Endodermal cell (in vitro differentiated cells): Measurements from ENCODE around the gene PHF2. TPM values are rescaled to one million over a fixed set of nuclear protein-coding genes. Genes with fewer than 3 reads are reported as not detected.
A peak's percentile ranks its signal among the peaks of the same experiment; 100 is the strongest.

ENCODE experiments used
- DNase-seq: peaks from one replicate; pipeline ENCODE4 v3.0.0-alpha.2; 2017
- H3K27ac ChIP-seq: 2 replicates; pipeline ENCODE4 v1.5.1; 2013; ENCODE audit warnings: mild to moderate bottlenecking, low read depth, low read length, moderate library complexity
- H3K27me3 ChIP-seq: 2 replicates; pipeline ENCODE4 v1.6.1; 2013; ENCODE audit warnings: mild to moderate bottlenecking, low read length, moderate library complexity; ENCODE audit not compliant: insufficient read depth, control insufficient read depth, poor library complexity, severe bottlenecking
- H3K36me3 ChIP-seq: 2 replicates; pipeline ENCODE4 v1.7.0; 2013; ENCODE audit warnings: mild to moderate bottlenecking, low read length, moderate library complexity; ENCODE audit not compliant: control insufficient read depth, insufficient read depth
- H3K4me1 ChIP-seq: one replicate; pipeline ENCODE4 v1.7.0; 2013; ENCODE audit warnings: low read length; ENCODE audit not compliant: control insufficient read depth, insufficient read depth
- H3K4me3 ChIP-seq: 2 replicates; pipeline ENCODE4 v1.5.1; 2013; ENCODE audit warnings: mild to moderate bottlenecking, low read length, moderate library complexity
- H3K9ac ChIP-seq: 2 replicates; pipeline ENCODE4 v1.6.1; 2013; ENCODE audit warnings: mild to moderate bottlenecking, low read length, moderate library complexity; ENCODE audit not compliant: poor library complexity, severe bottlenecking; ENCODE audit errors: extremely low read depth
- H3K9me3 ChIP-seq: 2 replicates; pipeline ENCODE4 v1.6.1; 2013; ENCODE audit warnings: mild to moderate bottlenecking, low read length, moderate library complexity; ENCODE audit not compliant: control insufficient read depth
- H3K27ac Mint-ChIP-seq: 2 replicates; pipeline ENCODE4 v1.8.0; 2020; ENCODE audit warnings: mixed read lengths
- H3K27me3 Mint-ChIP-seq: 2 replicates; pipeline ENCODE4 v1.8.0; 2021; ENCODE audit warnings: mild to moderate bottlenecking, mixed read lengths; ENCODE audit not compliant: insufficient read depth
- H3K36me3 Mint-ChIP-seq: 2 replicates; pipeline ENCODE4 v1.8.0; 2020; ENCODE audit warnings: low read depth, mixed read lengths
- H3K4me1 Mint-ChIP-seq: 2 replicates; pipeline ENCODE4 v1.8.0; 2020; ENCODE audit warnings: mixed read lengths
- H3K4me3 Mint-ChIP-seq: 2 replicates; pipeline ENCODE4 v1.8.0; 2020; ENCODE audit warnings: mild to moderate bottlenecking, moderate library complexity, mixed read lengths
- H3K9me3 Mint-ChIP-seq: 2 replicates; pipeline ENCODE4 v1.8.0; 2020; ENCODE audit warnings: mild to moderate bottlenecking, mixed read lengths
- WGBS, 2 experiments: methylation state at CpG; one replicate each; pipeline versions ENCODE4 v1.1.5 to v1.1.7; 2013; ENCODE audit warnings: missing lambda C conversion rate in 2 of 2, mixed read lengths in 1 of 2; ENCODE audit not compliant: insufficient coverage in 1 of 2, insufficient read length in 1 of 2; 5-methylcytosine and 5-hydroxymethylcytosine counted together
- total RNA-seq, 2 donors: library from RNA; stranded (reverse); fragmentation: NEBNext Ultra II Directional in 1 of 2; extraction: Animal tissue kit (Norgen Biotek cat#: 25700) in 1 of 2; gene quantifications; 2 replicates in 1 of 2; 3 replicates in 1 of 2; pipeline ENCODE4 v1.2.1, GENCODE V29; 2021
- TF ChIP-seq, protein P1 (sequence below): fragments of 200-600 bp; sonication (generic); conservative IDR thresholded peaks from 2 replicates; pipeline ENCODE4 v1.5.0; 2021; ENCODE audit warnings: antibody characterized with exemption, mild to moderate bottlenecking

PHF2 gene
- total RNA-seq, 2 donors from 2014 or later: 17.1 to 20.2 TPM

DNA sequence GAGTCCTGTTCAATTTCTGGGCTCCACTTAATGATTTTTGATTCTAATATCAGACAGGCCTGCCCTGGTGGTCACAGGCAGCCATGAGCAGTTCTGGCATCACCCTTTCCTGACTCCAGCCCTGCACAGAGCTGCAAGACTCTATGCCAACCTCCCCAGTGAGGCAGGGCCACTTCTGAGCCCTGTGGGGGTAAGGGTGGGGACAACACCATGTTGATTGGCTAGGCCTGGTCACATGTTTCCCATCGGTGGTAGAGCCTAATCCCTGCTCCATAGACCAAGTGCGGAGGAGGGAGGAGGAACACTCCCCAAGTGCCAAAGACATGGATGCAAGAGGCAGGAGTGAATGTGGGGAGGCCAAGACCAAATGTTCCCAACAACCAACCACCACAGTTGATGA, 134.6 kb downstream of the PHF2 start:
- no peaks in the 10 kb centered on the region for H3K27me3 ChIP-seq
- peak; percentile 37 for DNase-seq
- no peak overlapping the region for H3K27ac ChIP-seq
- H3K9ac ChIP-seq: no peak overlapping the region
- TF ChIP-seq, protein P1, sequence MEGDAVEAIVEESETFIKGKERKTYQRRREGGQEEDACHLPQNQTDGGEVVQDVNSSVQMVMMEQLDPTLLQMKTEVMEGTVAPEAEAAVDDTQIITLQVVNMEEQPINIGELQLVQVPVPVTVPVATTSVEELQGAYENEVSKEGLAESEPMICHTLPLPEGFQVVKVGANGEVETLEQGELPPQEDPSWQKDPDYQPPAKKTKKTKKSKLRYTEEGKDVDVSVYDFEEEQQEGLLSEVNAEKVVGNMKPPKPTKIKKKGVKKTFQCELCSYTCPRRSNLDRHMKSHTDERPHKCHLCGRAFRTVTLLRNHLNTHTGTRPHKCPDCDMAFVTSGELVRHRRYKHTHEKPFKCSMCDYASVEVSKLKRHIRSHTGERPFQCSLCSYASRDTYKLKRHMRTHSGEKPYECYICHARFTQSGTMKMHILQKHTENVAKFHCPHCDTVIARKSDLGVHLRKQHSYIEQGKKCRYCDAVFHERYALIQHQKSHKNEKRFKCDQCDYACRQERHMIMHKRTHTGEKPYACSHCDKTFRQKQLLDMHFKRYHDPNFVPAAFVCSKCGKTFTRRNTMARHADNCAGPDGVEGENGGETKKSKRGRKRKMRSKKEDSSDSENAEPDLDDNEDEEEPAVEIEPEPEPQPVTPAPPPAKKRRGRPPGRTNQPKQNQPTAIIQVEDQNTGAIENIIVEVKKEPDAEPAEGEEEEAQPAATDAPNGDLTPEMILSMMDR: no peak
- no peaks in the 10 kb centered on the region for H3K27me3 Mint-ChIP-seq
- H3K27ac Mint-ChIP-seq: no peak overlapping the region
- H3K4me1 ChIP-seq: no peaks in the 10 kb centered on the region
- no peak overlapping the region for H3K4me3 Mint-ChIP-seq
- no peaks in the 10 kb centered on the region for H3K9me3 Mint-ChIP-seq
- 95% methylated on average over 2 of the region's 2 CpGs; no CpG with 5 or more reads in 1 of the 2 experiments for WGBS, 2 experiments
- H3K36me3 ChIP-seq: no peaks in the 10 kb centered on the region
- H3K9me3 ChIP-seq: no peaks in the 10 kb centered on the region
- H3K36me3 Mint-ChIP-seq: no peaks in the 10 kb centered on the region
- no peaks in the 10 kb centered on the region for H3K4me1 Mint-ChIP-seq
- no peak overlapping the region for H3K4me3 ChIP-seq

DNA sequence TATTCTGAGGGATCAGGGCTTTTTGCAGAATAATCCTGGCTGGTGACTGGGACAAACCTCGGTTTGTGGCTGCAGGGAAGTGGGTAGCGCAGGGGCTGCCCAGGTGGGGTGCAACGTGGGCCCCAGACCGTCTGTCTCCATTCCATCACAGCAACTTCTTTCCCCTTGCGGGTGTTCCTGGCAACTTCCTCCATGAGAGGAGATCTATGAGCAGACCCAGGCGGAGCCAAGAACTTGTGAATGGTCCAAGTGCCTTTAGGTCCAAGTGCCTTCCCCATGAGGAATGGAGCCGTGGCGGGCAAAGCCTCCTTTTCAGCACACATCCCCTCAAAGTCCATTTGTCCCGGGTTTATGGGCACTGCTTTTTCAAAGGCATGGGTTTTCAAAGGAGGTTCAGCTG, 136.5 kb downstream of the PHF2 start:
- Histone ChIP-seq H3K4me1 (no peaks in the 10 kb centered on the region), H3K27ac (no peak overlapping the region), H3K9ac (no peak overlapping the region), H3K4me3 (no peak overlapping the region), H3K9me3 (no peaks in the 10 kb centered on the region), H3K27me3 (no peaks in the 10 kb centered on the region), H3K36me3 (no peaks in the 10 kb centered on the region)
- Mint-ChIP-seq H3K4me3 (no peak overlapping the region), H3K36me3 (no peaks in the 10 kb centered on the region), H3K4me1 (no peaks in the 10 kb centered on the region), H3K27me3 (no peaks in the 10 kb centered on the region), H3K9me3 (no peaks in the 10 kb centered on the region), H3K27ac (no peak overlapping the region)
- peak; percentile 27 for DNase-seq
- 83 to 96% methylated on average over 4 to 9 of the region's 9 CpGs for WGBS, 2 experiments
- TF ChIP-seq, protein P1: no peak

DNA sequence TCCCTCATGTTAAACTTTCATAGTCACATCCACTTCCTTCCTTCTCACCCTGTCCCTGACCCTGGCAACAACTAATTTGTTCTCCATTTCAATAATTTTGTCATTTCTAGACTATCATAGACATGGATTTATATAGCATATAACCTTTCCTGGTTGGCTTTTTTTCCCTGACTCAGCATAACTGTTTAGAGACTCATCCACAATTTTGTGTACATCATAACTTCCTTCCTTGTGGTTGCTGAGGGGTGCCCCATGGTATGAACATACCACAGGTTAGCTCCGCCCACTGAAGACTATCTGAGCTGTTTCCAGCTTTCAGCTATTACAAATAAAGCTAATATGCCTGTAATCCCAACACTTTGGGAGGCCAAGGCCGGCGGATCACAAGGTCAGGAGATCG, 137.3 kb downstream of the PHF2 start:
- H3K27me3 Mint-ChIP-seq: no peaks in the 10 kb centered on the region
- Histone ChIP-seq H3K9ac (no peak overlapping the region), H3K9me3 (no peaks in the 10 kb centered on the region), H3K4me1 (no peaks in the 10 kb centered on the region), H3K36me3 (no peaks in the 10 kb centered on the region), H3K27ac (no peak overlapping the region), H3K4me3 (no peak overlapping the region), H3K27me3 (no peaks in the 10 kb centered on the region)
- H3K27ac Mint-ChIP-seq: no peak overlapping the region
- H3K4me3 Mint-ChIP-seq: no peak overlapping the region
- TF ChIP-seq, protein P1: no peak
- no peaks in the 10 kb centered on the region for H3K9me3 Mint-ChIP-seq
- H3K4me1 Mint-ChIP-seq: no peaks in the 10 kb centered on the region
- H3K36me3 Mint-ChIP-seq: no peaks in the 10 kb centered on the region
- no peak for DNase-seq
- WGBS, 2 experiments: 93% methylated on average over 4 of the region's 4 CpGs; no CpG with 5 or more reads in 1 of the 2 experiments
